ENCODE results near the gene CHKB.

CHKB gene

GRCh38 chr22:50560034-50560433 is 22.6 kb downstream of the CHKB start:
- no peak overlapping the region for H3K4me3 ChIP-seq (ENCODE audit: low read depth, low read length)
- H3K79me2 ChIP-seq (ENCODE audit: control insufficient read depth, insufficient read depth, low read length, unreplicated experiment), result no peaks in the 10 kb centered on the region
- no peaks in the 10 kb centered on the region for H3K4me1 ChIP-seq (ENCODE audit: control insufficient read depth, insufficient read depth, low read length, unreplicated experiment)
- no peak overlapping the region for H2AFZ ChIP-seq (ENCODE audit: low read length, unreplicated experiment)
- no peaks in the 10 kb centered on the region for H3K27me3 ChIP-seq (ENCODE audit: insufficient read depth, low read length)
- no peaks in the 10 kb centered on the region for H3K36me3 ChIP-seq (ENCODE audit: insufficient read depth, low read length)
- H3K27ac ChIP-seq (ENCODE audit: low read depth, low read length), result no peak overlapping the region

GRCh38 chr22:50556703-50557102 is 25.9 kb downstream of the CHKB start:
- Histone ChIP-seq H3K27ac (ENCODE audit: low read depth, low read length) (no peak overlapping the region), H3K27me3 (ENCODE audit: insufficient read depth, low read length) (no peaks in the 10 kb centered on the region), H3K79me2 (ENCODE audit: control insufficient read depth, insufficient read depth, low read length, unreplicated experiment) (no peaks in the 10 kb centered on the region), H3K36me3 (ENCODE audit: insufficient read depth, low read length) (no peaks in the 10 kb centered on the region), H3K4me3 (ENCODE audit: low read depth, low read length) (no peak overlapping the region), H2AFZ (ENCODE audit: low read length, unreplicated experiment) (no peak overlapping the region), H3K4me1 (ENCODE audit: control insufficient read depth, insufficient read depth, low read length, unreplicated experiment) (no peaks in the 10 kb centered on the region)

GRCh38 chr22:50553310-50553709 is 29.3 kb downstream of the CHKB start:
- Histone ChIP-seq H2AFZ (ENCODE audit: low read length, unreplicated experiment) (no peak overlapping the region), H3K79me2 (ENCODE audit: control insufficient read depth, insufficient read depth, low read length, unreplicated experiment) (no peaks in the 10 kb centered on the region), H3K4me1 (ENCODE audit: control insufficient read depth, insufficient read depth, low read length, unreplicated experiment) (no peaks in the 10 kb centered on the region), H3K27me3 (ENCODE audit: insufficient read depth, low read length) (no peaks in the 10 kb centered on the region), H3K36me3 (ENCODE audit: insufficient read depth, low read length) (no peaks in the 10 kb centered on the region), H3K27ac (ENCODE audit: low read depth, low read length) (no peak overlapping the region), H3K4me3 (ENCODE audit: low read depth, low read length) (no peak overlapping the region)

- H3K79me2 ChIP-seq (ENCODE audit: control insufficient read depth, insufficient read depth, low read length, unreplicated experiment), result no peaks in the 10 kb centered on the region
- no peak overlapping the region for H3K27ac ChIP-seq (ENCODE audit: low read depth, low read length)
- H3K27me3 ChIP-seq (ENCODE audit: insufficient read depth, low read length), result no peaks in the 10 kb centered on the region
- H3K4me3 ChIP-seq (ENCODE audit: low read depth, low read length), result no peak overlapping the region
- no peaks in the 10 kb centered on the region for H3K36me3 ChIP-seq (ENCODE audit: insufficient read depth, low read length)
- no peak overlapping the region for H2AFZ ChIP-seq (ENCODE audit: low read length, unreplicated experiment)
- no peaks in the 10 kb centered on the region for H3K4me1 ChIP-seq (ENCODE audit: control insufficient read depth, insufficient read depth, low read length, unreplicated experiment)
Measured at GRCh38 chr22:50551160-50551752, 31.4 kb downstream of the CHKB start.

- Histone ChIP-seq H3K36me3 (ENCODE audit: insufficient read depth, low read length) (no peaks in the 10 kb centered on the region), H3K79me2 (ENCODE audit: control insufficient read depth, insufficient read depth, low read length, unreplicated experiment) (no peaks in the 10 kb centered on the region), H3K4me1 (ENCODE audit: control insufficient read depth, insufficient read depth, low read length, unreplicated experiment) (peaks cover 4% of the 10 kb centered on the region), H2AFZ (ENCODE audit: low read length, unreplicated experiment) (no peak overlapping the region), H3K27me3 (ENCODE audit: insufficient read depth, low read length) (no peaks in the 10 kb centered on the region), H3K27ac (ENCODE audit: low read depth, low read length) (no peak overlapping the region), H3K4me3 (ENCODE audit: low read depth, low read length) (no peak overlapping the region)
Measured at GRCh38 chr22:50550395-50550794, 32.3 kb downstream of the CHKB start.

- Histone ChIP-seq H3K4me3 (ENCODE audit: low read depth, low read length) (no peak overlapping the region), H3K27me3 (ENCODE audit: insufficient read depth, low read length) (no peaks in the 10 kb centered on the region), H3K27ac (ENCODE audit: low read depth, low read length) (no peak overlapping the region), H3K36me3 (ENCODE audit: insufficient read depth, low read length) (no peaks in the 10 kb centered on the region), H2AFZ (ENCODE audit: low read length, unreplicated experiment) (no peak overlapping the region), H3K79me2 (ENCODE audit: control insufficient read depth, insufficient read depth, low read length, unreplicated experiment) (no peaks in the 10 kb centered on the region), H3K4me1 (ENCODE audit: control insufficient read depth, insufficient read depth, low read length, unreplicated experiment) (peaks cover 12% of the 10 kb centered on the region)
Measured at GRCh38 chr22:50548921-50549790, 33.5 kb downstream of the CHKB start.

- Histone ChIP-seq H3K27ac (ENCODE audit: low read depth, low read length) (no peak overlapping the region), H3K36me3 (ENCODE audit: insufficient read depth, low read length) (no peaks in the 10 kb centered on the region), H3K79me2 (ENCODE audit: control insufficient read depth, insufficient read depth, low read length, unreplicated experiment) (no peaks in the 10 kb centered on the region), H2AFZ (ENCODE audit: low read length, unreplicated experiment) (no peak overlapping the region), H3K4me1 (ENCODE audit: control insufficient read depth, insufficient read depth, low read length, unreplicated experiment) (peaks cover 12% of the 10 kb centered on the region), H3K27me3 (ENCODE audit: insufficient read depth, low read length) (no peaks in the 10 kb centered on the region), H3K4me3 (ENCODE audit: low read depth, low read length) (no peak overlapping the region)
Measured at GRCh38 chr22:50548040-50548920, 34.4 kb downstream of the CHKB start.

- H3K79me2 ChIP-seq (ENCODE audit: control insufficient read depth, insufficient read depth, low read length, unreplicated experiment), result no peaks in the 10 kb centered on the region
- no peaks in the 10 kb centered on the region for H3K27me3 ChIP-seq (ENCODE audit: insufficient read depth, low read length)
- no peak overlapping the region for H3K27ac ChIP-seq (ENCODE audit: low read depth, low read length)
- H3K36me3 ChIP-seq (ENCODE audit: insufficient read depth, low read length), result no peaks in the 10 kb centered on the region
- no peak overlapping the region for H2AFZ ChIP-seq (ENCODE audit: low read length, unreplicated experiment)
- no peak overlapping the region for H3K4me3 ChIP-seq (ENCODE audit: low read depth, low read length)
- peaks cover 14% of the 10 kb centered on the region for H3K4me1 ChIP-seq (ENCODE audit: control insufficient read depth, insufficient read depth, low read length, unreplicated experiment)
Measured at GRCh38 chr22:50547263-50547985, 35.2 kb downstream of the CHKB start.

GRCh38 chr22:50546326-50547262 is 36.1 kb downstream of the CHKB start:
- Histone ChIP-seq H3K4me3 (ENCODE audit: low read depth, low read length) (no peak overlapping the region), H3K79me2 (ENCODE audit: control insufficient read depth, insufficient read depth, low read length, unreplicated experiment) (no peaks in the 10 kb centered on the region), H3K4me1 (ENCODE audit: control insufficient read depth, insufficient read depth, low read length, unreplicated experiment) (peaks cover 21% of the 10 kb centered on the region), H2AFZ (ENCODE audit: low read length, unreplicated experiment) (no peak overlapping the region), H3K36me3 (ENCODE audit: insufficient read depth, low read length) (no peaks in the 10 kb centered on the region), H3K27ac (ENCODE audit: low read depth, low read length) (no peak overlapping the region), H3K27me3 (ENCODE audit: insufficient read depth, low read length) (no peaks in the 10 kb centered on the region)
